ENCODE measurements around the gene OSBPL9.
"Not testable (repeated sequence)": the region's sequence is repeated elsewhere in the genome, so short reads cannot be mapped to it uniquely, and the experiment has no call there.

Gene OSBPL9

GRCh38 chr1:51607681-51608095 lies 9.2 kb upstream of the OSBPL9 start:
- DNase-seq = no peak

- not testable (repeated sequence) for DNase-seq
These were observed 6.8 kb upstream of the OSBPL9 start for GRCh38 chr1:51610104-51610503.

- DNase-seq = no peak
These were observed 6.3 kb upstream of the OSBPL9 start for GRCh38 chr1:51610637-51611036.

GRCh38 chr1:51612447-51612961 lies 4.4 kb upstream of the OSBPL9 start:
- DNase-seq = no peak

DNA sequence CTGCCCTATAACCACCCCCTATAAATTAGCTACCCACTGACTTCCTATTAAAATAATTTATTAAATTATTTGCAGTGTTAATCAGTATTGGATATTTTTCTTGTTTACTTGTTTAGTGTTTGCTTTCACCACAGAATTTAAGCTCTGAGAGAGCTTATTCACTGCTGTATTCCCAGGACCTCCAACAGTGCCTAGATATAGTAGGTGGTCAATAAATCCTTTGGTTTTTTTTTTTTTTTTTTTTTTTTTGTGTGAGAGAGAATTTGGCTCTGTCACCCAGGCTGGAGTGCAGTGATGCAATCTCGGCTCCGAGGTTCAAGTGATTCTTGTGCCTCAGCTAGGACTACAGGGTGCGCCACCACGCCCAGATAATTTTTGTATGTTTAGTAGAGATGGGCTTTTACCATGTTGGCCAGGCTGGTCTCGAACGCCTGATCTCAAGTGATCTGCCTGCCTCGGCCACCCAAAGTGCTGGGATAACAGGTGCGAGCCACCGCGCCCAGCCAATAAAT lies 1.1 kb upstream of the OSBPL9 start:
- DNase-seq = no peak

DNA sequence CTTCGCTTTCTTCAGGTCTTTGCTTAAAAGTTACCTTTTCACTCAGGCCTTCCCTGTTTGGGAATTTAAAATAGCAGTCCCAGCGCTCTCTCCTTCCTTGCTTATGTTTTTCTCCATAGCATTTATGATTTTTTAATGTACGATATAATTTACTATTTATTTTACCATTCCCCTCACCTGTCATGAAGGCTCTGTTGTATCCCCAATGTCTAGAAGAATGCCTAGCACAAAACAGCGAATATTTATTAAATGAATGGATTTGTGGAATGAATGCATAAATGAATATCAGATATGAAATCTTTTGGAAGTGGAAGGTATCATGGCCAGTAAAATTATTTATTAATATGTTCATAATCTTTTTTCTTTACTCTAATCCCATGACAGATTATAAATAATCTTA lies 402 bp upstream of the OSBPL9 start:
- DNase-seq = no peak

DNA sequence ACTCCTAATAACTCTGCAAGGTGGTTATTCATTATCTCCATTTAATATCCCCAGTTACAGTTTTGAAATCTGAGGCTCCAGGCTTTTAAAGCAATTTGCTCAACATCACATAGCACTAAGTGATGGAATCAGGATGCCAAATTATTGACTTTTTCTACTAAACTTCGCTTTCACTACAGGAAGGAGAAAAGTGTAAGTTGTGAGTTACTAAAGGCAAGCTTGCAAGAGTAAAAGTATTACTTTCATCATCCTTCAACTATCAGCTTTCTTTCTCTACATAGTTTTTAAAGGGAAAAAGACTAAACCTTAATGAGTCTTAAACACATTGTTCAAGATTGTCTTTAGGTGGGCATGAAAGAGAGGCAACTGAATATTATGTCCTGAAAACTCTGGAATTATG lies 1.8 kb downstream of the OSBPL9 start:
- no peak for DNase-seq

DNA sequence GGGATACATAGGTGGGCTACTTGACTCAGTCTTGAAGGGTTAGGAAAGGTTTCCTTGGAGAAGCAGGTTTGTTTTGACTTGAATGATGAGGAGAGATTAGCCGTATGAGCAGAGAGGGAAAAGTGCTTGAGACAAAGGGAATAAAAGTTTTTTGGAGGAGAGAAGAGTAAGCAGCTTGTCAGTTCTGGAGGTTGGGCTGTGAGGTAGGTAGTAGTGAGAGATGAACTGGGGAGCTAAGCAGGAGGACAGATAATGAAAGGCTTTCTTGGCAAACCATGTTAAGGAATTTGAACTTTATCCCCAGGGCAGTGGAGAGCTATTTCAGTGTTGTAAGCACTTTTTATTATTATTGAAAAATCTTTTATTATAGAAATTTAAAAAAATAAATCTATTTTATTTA lies 3.6 kb downstream of the OSBPL9 start:
- DNase-seq = no peak

DNA sequence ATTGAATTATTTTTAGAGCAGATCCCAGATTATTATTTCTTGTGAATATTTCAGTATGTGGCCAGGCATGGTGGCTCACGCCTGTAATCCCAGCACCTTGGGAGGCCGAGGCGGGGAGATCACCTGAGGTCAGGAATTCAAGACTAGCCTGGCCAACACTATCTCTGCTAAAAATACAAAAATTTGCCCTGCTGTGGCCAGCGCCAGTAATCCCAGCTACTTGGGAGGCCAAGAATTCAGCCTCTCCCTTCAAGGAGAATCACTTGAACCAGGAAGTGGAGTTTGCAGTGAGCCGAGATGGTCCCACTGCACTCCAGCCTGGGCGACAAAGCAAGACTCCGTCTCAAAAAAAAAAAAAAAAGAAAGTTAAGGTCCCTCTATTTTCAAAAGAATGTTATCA lies 4.3 kb downstream of the OSBPL9 start:
- DNase-seq = no peak

DNA sequence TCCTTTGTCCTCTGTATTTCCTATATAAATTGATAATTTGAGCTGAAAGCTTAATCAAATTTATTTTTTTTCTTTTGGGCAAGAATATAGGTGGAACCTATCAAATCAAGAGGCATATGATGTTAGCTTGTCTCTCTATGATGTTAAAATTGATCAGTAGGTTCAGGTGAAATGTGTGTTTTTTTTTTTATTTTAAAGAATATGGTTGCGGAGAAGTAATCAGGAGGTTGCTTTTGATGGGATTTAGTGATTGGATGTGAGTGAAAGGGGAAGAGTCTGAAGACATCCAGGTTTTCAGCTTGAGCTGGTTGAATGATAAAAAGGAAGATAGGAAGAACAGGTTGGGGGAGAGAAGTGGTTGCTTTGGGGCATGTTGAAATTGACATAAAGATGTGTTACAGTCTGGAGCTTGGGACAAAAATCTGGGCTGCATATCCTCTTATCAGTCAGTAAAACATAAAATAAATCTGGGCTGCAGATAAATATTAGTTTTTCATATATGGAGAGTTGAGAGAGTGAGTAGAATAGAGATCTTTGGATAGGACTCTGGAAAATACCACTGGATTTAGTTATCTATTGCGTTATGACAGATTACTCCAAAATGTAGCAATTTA lies 5.1 kb downstream of the OSBPL9 start:
- no peak for DNase-seq

DNA sequence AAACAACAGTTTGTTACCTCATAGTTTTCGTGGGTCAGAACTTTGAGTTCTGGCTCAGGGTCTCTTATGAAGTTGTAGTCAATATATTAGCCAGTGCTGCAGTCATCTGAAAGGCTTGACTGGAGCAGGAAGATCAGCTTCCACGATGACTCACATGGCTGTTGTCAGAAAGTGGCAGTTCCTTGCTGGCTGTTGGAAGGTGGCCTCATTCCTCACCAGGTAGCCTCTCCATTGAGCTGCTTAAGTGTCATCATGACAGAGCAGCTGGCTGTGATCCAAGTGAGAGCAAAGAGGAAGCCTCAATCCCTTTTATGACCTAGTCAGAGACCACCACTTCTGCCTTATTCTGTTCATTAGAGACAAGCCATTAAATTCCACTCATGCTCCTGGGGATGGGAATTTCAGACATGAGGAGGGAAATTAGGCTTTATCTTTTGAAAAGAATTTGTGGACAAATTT lies 5.6 kb downstream of the OSBPL9 start:
- DNase-seq = peak; percentile 45 to 56

GRCh38 chr1:51623025-51623424 lies 6.1 kb downstream of the OSBPL9 start:
- DNase-seq = no peak

DNA sequence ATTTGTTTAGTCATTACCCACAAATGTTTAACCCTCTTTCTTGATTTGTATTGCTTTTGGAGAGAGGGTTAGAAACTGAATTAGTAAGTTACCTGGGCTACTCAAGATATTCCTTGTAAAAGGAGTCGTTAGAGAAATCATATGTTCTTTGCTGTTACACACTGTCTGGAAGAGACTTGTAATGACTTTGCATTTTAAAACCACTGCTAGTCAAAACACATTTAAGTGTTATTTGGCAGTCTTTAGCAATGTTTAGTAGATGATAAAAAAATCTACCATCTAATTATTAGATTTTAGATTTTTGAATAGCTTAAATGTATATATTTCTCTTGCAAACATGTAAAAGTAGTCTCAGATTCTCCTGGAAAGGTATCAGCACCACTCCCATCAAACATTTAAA lies 6.6 kb downstream of the OSBPL9 start:
- DNase-seq = no peak

GRCh38 chr1:51624855-51625254 lies 8.0 kb downstream of the OSBPL9 start:
- no peak for DNase-seq

DNA sequence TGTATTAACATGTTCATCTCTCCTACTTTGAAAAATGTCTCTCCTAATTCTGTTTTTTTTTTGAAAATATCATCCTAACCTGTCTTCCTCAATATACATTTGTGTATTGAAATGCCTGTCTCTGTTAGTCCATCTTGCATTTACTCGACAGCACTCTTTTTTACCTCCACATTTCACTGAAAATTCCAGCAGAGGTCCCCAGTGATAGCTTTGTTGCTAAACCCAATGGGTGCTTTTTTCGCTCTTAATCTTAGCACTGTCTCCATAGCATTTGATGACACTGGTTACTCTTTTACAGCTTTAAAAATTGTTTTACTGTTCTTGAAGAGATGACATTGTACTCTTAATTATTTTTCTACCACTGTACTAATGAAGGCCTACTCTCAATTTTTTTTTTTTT lies 10.8 kb downstream of the OSBPL9 start:
- DNase-seq = peak; percentile 27 to 51

DNA sequence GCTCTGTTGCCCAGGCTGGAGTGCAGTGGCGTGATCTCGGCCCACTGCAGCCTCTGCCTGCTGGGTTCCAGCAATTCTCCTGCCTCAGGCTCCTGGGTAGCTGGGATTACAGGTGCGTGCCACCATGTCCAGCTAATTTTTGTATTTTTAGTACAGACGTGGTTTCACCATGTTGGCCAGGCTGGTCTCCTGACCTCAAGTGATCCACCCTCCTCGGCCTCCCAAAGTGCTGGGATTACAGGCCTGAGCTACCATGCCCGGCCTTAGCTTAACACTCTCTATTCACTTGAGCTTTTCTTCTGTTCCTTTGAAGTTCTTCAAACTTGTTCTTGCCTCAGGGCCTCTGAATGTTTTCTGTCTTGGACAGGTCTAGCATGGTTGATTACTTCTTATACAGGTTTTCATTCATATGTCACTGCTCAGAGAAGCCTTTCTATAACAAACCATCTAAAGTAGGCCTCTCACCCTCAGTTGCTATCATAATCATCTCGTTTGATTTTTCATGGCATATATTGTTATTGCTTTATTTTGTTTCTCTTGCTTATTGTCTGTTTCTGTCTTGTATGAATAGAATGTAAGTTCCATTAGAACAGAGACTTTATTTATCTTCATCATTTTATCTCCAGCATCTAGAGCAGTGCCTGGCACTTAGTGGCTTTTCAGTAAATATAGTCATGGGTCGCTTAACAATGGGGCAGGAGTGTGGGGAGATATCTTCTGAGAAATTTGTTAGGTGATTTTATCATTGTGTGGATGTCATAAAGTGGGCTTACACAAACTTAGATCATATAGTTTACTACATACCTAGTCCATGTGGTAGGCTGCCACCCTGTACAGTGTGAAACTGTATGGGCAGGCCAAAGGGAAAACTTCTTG lies 12.1 kb downstream of the OSBPL9 start:
- no peak for DNase-seq

DNA sequence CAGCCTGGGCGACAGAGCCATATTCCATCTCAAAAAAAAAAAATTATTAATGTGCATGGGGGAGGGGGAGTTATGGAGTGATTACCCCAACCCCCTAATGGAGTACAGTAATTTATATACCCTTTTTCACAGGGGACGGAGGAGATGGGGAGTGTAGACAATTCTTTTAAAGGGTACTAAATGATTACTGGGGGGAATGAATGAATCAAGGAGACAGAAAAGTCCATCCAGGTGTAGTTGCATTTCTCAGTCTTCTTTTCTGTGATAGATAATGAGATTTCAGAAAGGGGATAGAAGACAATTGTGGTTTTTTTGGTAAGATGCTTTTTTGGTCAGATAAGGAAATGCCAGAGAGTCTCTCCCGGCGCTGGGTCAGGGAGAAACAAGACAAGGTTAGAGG lies 13.0 kb downstream of the OSBPL9 start:
- no peak for DNase-seq

- no peak for DNase-seq
These were observed 13.5 kb downstream of the OSBPL9 start for GRCh38 chr1:51630393-51630792.

GRCh38 chr1:51630922-51631321 lies 14.0 kb downstream of the OSBPL9 start:
- no peak for DNase-seq

- no peak for DNase-seq
These were observed 14.9 kb downstream of the OSBPL9 start for GRCh38 chr1:51631747-51632146.

- no peak for DNase-seq
These were observed 17.7 kb downstream of the OSBPL9 start for GRCh38 chr1:51634618-51635017.

- no peak for DNase-seq
These were observed 18.7 kb downstream of the OSBPL9 start for GRCh38 chr1:51635615-51636014.

- no peak for DNase-seq
These were observed 19.3 kb downstream of the OSBPL9 start for GRCh38 chr1:51636191-51636590.
